HG03159 (cell line): ENCODE results near the gene ODAM.
"Not testable (repeated sequence)": the region's sequence is repeated elsewhere in the genome, so short reads cannot be mapped to it uniquely, and the experiment has no call there.

Experiments used
- ATAC-seq: cut with Tn5 transposase; IDR thresholded peaks from one replicate; pipeline ENCODE4 v1.9.1; 2021; ENCODE audit warnings: mild to moderate bottlenecking, moderate library complexity; ENCODE audit not compliant: unreplicated experiment

Gene ODAM, protein sequence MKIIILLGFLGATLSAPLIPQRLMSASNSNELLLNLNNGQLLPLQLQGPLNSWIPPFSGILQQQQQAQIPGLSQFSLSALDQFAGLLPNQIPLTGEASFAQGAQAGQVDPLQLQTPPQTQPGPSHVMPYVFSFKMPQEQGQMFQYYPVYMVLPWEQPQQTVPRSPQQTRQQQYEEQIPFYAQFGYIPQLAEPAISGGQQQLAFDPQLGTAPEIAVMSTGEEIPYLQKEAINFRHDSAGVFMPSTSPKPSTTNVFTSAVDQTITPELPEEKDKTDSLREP

DNA sequence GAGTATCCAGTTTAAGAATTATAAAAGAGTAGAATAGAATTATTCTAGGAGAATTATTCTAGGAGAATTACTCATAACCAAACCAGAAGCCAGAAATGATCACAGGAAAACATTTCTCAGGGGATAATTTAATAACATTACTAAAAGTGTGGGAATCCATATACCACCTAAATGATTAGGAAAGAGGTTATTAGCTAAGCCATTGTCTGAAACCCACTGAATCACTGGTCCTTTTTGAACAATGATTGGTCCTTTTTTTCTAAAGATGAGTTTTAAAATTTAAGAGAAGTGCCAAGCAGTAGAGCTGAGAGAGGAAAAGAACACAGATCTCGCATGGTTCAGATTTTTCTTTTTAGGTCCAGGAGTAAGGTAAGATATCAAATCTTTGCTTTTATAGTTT is at the start of gene ODAM:
ODAM (plus strand) TSS at position 301 of the 400 bp plus-strand sequence. CDS start 819 bp downstream, outside the sequence.
- ATAC-seq: no peak

- ATAC-seq: no peak
Measured at GRCh38 chr4:70151271-70151670, 44.3 kb upstream of the ODAM start.

GRCh38 chr4:70152088-70152487 is 43.4 kb upstream of the ODAM start:
- ATAC-seq: no peak

DNA sequence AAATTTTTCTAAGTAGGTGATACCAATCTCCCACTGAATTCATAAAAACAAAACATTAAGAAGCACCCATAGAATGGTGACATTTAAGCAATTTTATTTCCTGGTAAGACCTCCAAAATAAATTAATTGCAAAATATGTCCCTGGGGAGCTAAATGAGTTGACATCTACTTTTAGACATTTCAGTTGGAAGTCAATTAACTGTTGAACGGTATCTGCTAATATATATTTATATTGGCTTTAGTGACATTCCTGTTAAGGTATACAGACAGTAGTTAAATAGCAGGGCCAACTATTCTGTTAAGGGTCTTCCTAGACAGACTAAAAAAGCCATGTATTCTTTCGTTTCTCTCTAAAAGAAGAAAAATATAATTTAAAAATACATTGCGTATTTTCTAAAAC is 41.6 kb upstream of the ODAM start, which contains the start of gene PRR27:
PRR27 (plus strand) TSS at position 301 of the 400 bp plus-strand sequence. CDS start 139 bp downstream, outside the sequence.
- no peak for ATAC-seq

DNA sequence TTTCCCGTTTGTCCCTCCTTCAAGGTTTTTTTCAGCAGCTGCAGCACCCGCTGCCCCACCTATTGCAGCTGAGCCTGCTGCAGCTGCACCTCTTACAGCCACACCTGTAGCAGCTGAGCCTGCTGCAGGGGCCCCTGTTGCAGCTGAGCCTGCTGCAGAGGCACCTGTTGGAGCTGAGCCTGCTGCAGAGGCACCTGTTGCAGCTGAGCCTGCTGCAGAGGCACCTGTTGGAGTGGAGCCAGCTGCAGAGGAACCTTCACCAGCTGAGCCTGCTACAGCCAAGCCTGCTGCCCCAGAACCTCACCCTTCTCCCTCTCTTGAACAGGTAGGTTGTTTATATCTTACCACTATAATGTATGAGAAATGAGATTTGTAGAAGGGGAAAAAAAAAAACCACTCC is 36.9 kb upstream of the ODAM start:
- ATAC-seq: no peak

DNA sequence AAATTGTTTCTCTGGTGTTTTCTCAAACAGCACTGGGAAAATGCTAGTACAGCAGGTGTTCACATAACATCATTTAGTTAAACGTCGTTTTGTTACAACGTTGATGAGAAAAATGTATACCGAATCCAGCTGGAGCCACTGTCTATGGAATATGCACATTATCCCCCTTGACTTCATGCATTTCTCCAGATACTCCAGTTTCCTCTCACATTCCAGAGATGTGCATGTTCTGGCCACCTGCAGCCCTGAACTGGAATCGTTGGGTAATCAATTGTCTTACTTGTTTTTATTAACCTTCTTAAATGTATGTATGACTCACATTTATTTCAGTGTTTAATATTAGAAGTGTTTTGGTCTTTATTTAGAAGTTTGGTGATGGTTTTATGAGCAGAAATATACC is 18.4 kb upstream of the ODAM start:
- no peak for ATAC-seq

DNA sequence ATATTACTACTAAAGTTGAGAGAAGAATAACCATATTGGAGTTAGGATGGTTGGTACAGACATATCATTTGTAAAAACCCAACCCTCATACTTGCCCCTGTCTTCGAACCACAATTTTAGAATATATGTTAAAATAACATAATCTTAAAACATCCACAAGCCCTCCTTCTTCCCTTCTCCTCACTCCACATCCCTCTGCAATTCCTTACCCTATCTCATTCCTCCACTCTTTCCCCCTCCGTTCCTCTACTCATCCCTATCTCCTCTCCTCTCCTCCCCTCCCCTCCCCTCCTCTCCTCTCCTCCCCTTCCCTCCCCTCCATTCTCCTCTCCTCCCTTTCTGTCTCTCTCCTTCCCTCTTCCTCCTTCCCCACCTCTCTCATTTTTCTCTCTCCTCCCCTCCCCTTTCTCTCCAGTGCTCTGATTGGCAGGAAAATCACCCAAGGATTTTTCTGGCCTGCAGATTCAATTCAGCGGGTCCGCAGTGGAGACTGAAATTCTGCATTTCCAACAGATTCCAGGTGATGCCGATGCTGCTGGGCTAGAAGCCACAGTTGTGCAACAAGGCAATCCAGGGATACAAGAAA is 17.4 kb upstream of the ODAM start:
- no peak for ATAC-seq

- no peak for ATAC-seq
Measured at GRCh38 chr4:70179811-70180210, 15.7 kb upstream of the ODAM start.

DNA sequence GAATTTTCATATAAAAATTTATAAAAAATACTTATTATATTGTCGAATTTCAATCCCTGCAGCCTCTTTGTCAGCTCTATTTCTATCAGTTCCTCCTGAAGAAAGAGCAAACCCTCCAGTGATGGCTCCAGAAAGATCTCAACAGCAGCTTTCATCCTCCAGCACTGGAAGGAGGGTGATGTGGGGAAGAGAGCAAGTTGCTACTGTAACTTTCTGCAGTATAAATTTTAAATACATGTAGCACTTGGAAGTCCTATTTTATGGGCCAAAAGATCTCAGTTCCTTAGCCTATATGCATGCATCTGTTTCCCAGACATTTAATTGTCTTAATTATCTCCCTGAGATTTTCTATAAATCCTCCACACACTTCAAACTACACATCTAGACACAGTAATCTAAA is 13.7 kb upstream of the ODAM start:
- no peak for ATAC-seq

DNA sequence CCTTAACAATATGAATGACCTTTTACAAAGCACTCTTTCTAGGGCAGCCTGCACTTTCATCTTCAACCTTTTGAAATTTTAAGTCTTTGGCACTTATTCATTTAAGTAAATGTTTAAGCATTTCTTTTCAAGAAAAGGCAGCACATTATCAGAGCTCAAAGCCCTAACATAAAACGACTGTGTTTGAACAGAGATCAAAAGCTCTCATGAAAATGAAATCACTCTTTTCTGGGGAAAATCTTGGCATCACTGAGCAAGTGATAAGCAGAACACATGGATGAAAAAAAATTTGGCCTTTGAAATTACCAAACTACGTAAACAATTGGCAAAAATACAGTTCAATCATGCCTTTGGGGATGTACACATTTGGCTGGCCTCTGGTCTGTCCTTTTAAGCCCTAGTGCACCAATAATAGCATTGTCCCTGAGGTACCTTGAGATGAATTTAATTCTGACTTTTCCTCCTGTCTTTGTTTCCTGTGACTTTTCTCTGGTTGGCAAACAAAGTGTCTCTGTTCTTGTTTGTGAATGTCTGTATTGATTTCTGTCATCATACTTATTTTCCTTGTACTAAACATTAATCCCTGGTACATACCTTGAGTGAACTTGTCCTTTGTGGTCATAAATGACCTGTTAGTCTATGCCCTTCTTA is 12.9 kb upstream of the ODAM start:
- ATAC-seq: no peak

- peak; percentile 86 for ATAC-seq
Measured at GRCh38 chr4:70183168-70183939, 12.2 kb upstream of the ODAM start.

DNA sequence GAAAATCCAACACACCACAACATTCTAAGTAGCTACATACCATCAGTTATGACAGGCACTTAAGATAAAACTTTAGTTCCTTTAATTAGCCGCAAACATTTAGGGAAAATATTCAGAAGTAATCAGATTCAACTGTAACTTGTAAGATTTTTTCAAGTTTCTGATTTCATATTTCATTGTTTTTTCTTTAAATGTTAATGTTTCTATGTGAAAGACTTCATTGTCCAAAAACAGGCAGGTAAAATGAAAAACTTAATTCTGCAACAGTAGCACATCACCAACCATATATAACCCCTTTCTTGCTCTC is 11.6 kb upstream of the ODAM start:
- no peak for ATAC-seq

- ATAC-seq: no peak
Measured at GRCh38 chr4:70187216-70187615, 8.3 kb upstream of the ODAM start.

DNA sequence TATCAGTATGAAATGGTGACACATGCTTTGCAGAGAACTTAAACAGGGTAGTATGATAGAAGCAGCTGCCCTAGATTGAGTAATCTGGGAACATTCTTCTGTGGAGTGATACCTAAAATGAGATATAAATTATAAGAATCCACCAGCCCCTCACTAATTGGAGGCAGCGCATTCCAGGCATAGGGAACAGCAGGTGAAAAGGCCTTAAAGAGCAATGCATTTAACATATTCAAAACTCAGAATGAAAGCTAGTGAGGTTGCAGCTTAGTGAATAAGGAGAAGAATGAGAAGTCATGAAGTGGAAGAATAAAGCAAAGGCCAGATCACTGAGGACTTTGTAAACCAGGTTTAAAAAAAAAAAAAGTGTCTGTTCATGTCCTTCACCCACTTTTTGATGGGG is 4.9 kb upstream of the ODAM start:
- no peak for ATAC-seq

GRCh38 chr4:70191647-70192046 is 3.9 kb upstream of the ODAM start:
- no peak for ATAC-seq

DNA sequence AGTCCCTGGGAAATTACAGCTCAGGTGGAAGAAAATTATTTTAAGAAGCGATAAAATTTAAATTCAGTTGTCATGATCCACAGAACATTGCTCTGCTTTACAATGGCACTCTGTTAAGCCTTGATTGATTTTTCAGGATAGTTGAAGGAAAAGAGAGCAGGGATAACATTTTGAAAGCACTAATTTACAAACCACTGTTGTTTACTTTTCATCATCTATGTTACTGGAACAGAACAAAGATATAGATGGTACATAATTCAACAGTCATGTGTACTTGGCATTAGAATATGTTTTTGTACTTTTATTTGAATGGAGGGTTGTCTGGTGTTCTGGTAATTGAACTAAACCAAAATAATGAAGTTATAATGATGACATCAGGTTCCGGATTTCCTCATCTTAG is 2.6 kb upstream of the ODAM start:
- no peak for ATAC-seq

DNA sequence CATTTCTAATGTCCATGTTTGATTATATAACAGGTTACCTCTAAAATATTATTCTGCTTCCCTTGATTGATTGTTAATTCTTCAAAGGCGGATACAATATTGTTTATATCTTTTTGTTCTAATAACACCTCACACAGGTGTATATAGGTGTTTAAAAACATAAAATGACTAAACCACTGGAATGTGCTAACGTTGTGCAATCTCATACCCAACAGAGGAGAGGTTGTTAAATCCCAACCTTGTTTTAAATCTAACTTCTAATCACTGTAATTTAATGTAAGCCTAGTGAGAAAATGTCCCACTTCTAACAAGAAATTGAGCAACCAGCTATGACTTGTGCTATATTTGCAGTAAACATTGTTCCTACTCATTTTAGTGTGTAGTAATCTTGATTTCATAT is 1.3 kb downstream of the ODAM start:
- ATAC-seq: no peak

- no peak for ATAC-seq
Measured at GRCh38 chr4:70197842-70198241, 2.3 kb downstream of the ODAM start.

DNA sequence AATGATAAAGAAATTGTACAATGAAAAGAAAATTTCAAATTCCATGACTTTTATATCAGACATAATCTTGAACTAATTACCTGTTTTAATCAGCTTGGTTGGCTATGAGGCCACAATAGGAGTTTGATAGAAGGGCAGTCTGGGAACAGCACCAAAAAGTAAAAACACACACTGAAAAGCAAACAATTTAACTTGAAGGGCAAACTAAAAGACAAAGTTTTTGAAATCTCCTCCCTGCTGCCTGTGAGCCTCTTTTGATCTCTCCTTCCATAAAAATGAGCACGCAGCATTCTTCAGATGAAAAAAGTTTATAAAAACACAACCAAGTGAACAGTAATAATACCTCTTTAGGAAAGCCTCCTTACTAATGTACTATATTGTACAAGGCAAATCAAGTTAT is 8.1 kb downstream of the ODAM start:
- no peak for ATAC-seq

DNA sequence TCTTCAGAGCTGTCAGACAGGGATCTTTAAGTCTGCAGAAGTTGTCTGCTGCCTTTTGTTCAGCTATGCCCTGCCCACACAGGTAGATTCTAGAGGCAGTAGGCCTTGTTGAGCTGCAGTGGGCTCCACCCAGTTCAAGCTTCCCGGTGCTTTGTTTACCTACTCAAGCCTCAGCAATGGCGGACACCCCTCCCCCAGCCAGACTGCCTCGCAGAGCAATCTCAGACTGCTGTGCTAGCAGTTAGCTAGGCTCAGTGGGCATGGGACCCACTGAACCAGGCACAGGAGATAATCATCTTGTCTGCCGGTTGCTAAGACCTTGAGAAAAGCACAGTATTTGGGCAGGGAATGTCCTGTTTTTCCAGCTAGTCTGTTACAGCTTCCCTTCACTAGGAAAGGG is 17.2 kb downstream of the ODAM start:
- ATAC-seq: not testable (repeated sequence)

DNA sequence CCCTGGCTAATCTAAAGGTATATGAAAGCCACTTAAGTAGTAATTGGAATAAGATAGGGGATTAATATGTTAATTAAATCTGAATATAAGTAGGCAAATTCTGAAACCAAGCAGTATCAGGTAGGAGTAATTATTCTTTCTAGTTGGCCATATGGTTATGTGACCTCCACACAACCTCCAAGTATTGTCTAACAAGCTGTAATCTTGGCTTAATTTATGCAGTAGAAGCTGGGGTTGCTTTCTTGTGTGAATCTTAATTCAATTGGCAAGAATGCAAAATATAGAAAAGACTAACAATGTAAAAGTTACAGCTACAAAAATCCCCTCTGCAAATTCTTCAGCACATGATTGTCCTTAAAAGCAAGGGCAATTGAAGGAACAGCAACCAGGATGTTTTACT is 20.6 kb downstream of the ODAM start:
- ATAC-seq: not testable (repeated sequence)

GRCh38 chr4:70216550-70216949 is 21.0 kb downstream of the ODAM start:
- not testable (repeated sequence) for ATAC-seq
